ENCODE data around the gene BDP1.

GRCh38 chr5:71597001-71597400 lies 141.6 kb downstream of the BDP1 start:
- TF ChIP-seq POLR2A (IDR thresholded peaks at IDR 0.05; ENCODE audit: low read length) (no peak), GATA1 (IDR thresholded peaks at IDR 0.05; ENCODE audit: low read depth, low read length) (no peak)

Measured in erythroblast (primary cell).